T1000 (cell line): ENCODE data around the gene LMCD1.
A peak's percentile ranks its signal among the peaks of the same experiment; 100 is the strongest.
"Not testable (repeated sequence)": the region's sequence is repeated elsewhere in the genome, so short reads cannot be mapped to it uniquely, and the experiment has no call there.

Source experiments
- DNase-seq: peaks from one replicate; lab custom pipeline; 2025; ENCODE audit warnings: mixed read lengths; lab: John Stamatoyannopoulos, UW

The LMCD1 gene

GRCh38 chr3:8560366-8561007 is 58.9 kb downstream of the LMCD1 start:
- DNase-seq = no peak

- no peak for DNase-seq
Observed at GRCh38 chr3:8561370-8561769, 59.7 kb downstream of the LMCD1 start.

DNA sequence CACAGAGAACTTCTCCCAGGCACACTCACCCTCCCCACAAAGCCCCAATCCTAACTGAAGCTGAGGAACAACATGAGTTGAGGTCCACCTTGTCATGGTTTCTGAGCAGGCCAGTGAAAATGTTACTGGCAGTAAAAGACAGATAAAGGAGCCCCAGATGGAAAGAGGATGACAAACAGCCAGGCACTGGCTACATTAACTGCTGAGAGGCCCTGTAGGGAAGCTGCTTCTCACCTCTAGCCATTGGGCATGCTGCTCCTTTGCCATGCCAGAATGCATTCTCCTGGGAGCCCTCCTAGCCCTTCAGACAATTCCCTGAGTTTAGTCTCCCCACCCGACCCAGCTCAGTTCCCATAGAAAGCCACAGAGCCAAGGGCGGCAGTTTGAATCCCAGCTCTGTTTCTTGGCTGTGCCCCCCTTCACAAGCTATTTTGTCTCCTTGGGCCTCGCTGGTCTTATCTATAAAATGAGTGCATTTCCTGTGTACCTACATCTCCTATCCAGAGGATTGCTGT is 60.5 kb downstream of the LMCD1 start:
- no peak for DNase-seq

DNA sequence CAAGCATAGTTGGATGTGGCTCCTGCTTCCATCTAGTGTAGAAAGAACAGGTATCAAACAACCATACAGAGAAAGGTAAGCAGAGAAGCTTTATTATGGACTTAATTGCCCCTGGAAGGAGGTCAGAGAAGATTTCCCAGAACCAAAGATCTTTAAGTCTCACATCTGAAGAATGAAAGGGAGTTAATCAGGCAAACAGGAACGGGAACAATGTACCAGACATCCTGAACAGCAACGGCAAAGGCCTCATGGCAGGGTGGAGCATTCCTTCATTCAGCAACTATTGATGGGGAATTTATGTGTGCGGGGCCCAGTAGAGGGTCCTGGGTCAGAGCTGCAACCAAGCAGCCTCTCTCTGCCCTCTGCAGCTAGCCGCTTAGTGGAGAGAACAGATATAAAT is 61.5 kb downstream of the LMCD1 start:
- no peak for DNase-seq

DNA sequence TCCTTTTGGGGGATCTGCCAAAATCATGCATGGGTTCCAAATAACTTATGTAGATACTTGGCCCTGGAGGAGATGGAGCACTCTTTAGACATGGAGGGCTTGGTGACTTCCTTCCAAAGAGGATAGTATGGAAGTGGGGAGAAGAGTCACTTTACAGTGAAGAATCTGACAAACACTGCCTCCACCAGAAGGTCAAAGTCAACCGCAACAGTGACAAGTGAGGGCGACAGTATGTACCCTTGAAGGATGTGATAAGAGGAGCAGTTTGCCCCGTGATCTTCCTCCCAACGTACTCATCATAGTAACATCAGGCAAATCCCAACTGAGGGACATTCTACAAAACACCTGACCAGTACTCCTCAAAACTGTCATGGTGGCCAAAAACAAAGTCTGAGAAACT is 62.0 kb downstream of the LMCD1 start:
- DNase-seq = no peak

- no peak for DNase-seq
Observed at GRCh38 chr3:8565376-8565775, 63.8 kb downstream of the LMCD1 start.

DNA sequence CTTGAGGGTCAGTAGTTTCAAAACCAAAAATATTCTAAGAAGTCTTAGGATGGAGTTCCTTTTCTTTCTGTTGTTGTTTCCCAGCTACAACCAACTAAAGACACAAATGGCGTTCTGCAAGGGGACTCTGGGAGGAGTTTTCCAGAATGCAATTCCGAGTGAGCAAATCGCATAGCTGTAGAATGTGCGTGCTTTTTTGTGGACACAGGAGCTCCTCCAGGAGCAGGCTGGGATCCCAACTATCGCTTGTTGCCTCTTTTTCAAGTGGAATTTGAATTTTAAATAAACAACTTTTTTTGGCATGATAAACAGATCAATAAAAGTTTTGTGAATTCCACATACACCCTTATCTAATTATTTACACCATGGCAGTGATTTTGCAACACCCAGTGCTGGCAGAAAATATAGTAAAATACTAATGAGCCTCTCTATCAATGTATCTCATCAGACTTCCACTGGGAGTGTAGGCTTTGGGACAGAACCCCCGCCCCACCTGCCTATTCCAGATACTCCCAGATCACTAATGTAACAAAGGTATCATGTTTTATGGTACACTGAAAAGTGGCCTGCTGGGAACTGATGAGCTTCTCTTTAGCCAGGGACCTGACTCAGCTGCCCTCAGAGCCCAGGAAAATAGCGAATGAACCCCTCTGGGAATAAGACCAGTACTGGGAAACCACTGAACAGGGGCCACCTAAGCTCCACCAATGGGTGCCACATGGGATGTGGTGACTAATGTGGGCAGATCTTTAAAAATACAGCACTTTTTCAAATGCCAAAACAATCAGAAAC is 66.4 kb downstream of the LMCD1 start:
- DNase-seq = peak; percentile 8

GRCh38 chr3:8571256-8571655 is 69.6 kb downstream of the LMCD1 start:
- DNase-seq = no peak

DNA sequence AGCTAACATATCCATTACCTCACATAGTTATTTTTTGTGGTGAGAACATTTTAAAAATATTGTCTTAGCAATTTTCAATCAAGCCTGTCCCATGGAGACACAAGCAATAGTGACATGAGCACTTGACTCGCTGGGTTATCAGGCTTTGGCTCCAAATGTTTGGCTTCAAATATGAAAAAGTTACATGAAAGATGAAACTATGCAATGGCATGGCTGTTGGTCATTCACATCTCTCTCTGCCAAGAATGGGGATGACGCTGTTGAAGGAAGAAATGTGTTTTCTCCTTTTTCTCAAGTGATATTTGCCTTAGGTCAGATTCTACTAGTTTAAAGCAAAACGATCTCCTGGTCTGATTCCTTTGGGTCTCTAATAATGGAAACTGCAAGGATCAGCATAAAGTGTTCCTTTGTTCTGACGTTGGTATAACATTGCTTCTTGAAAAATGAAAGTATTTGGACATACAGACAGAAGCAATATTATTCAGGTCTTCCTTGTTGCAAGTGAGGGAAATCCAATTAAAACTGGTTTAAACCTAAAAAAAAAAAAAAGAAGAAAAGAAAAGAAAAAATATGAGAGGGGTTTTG is 71.8 kb downstream of the LMCD1 start:
- DNase-seq = no peak

DNA sequence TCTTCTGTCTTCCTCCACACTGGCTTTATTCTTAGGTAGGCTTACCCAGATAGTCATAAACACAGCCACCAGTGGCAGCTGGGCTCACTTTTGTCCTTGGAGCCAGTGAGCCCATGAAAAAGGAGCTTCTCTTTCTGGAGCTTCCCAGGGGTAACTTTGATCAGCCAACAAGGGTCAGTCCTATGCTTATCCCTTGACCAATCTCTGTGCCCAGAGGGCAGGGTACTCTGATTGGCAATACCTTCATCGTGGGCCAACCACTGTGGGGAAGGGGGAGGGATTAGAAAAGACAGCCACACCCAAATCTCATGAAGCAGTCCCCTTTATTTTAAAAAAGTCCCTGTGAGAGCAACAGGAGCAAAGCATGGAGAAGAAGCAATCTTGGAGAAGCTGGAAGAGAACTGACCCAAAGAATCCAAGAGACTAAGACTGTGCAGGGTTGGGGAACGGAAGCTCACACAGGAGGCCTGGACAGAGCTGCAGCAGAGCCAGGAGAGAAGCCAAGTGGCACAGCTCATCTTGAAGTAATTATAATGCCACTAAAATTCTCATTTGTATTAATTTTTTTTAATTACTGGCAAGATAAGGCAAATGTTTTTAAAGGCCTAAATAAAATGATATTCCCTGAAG is 72.5 kb downstream of the LMCD1 start:
- no peak for DNase-seq

DNA sequence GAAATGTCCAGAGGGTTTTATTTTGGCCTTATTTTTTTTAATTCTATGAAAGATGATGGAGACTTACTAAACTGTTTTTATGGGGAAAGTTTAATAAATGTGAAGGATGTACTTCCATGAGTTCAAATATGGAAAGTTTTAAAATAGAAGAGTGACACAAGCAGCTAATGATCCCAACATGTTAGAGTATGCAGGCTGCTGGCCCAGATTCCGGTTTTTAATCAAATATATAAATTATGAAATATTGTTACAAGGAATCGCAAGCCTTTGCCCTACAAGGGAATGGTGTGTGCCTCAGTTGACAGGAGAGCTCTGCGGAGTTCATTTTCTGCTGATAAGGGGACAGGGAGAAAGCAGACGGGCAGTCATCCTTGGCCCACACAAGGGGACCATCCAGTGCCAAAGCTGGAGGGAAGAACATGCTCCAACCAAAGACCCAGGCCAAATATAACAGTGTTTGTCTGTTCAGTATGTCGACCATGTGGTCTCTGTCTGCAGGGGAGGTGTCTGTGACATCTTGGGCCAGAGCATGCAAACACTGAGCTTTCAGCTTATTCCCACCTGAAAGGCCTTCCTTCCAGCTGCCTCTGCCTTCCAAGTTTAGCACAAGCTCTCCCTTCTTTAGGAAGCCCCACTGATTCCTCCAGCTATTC is 73.2 kb downstream of the LMCD1 start:
- no peak for DNase-seq

DNA sequence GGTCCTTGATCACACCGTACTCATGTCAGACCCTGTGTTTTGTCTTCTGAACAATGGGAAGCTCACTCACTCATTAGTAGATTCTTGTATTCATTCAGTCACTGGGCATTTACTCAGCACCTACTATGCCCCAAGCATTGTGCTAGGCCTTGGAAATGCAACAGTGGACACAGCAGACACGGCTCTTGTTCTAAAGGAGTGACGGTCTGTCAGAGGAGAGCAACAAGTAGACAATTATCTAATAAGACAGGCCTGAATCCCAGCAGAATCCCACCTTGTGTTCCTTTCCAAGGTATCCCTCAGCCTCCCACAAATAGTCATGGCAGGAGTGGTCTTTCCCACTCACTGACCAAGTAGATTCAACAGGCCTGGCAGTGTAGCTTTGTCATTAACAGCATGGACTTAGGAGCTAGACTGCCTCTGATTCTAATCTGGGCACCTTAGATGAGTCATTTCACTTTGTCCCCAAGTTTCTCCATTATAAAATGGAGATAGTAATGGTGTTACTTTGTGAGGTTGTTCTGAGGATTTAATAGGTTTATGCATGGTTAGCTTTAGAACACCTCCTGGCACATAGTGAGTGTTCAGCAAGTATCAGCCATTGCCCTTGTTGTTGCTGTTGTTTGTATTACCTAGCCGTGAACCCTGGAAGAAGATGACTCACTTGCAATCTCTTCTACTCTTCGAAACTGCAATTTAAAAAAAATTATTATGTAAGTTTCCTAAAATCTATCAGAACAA is 73.9 kb downstream of the LMCD1 start:
- no peak for DNase-seq

DNA sequence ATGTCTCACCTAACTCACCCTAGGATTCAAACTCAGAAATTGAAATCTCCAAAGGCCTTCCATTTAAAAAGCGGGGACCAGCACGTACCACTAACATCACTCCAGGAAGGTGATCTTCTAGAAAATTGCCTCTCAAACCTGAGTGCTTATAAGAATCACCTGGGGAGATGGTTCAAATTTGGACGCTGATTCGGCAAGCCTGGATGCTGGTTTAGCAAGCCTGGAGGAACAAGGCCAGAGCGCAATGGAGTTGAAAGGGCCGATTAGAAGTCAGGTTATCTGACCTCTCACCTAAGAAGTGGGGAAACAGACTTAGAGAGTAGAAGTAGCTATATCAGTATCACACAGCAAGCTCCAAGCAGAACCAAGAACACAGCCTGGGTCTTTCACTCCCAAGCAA is 74.8 kb downstream of the LMCD1 start:
- DNase-seq = no peak

- DNase-seq = no peak
Observed at GRCh38 chr3:8576841-8577571, 75.4 kb downstream of the LMCD1 start.

- DNase-seq = no peak
Observed at GRCh38 chr3:8578282-8578681, 76.7 kb downstream of the LMCD1 start.

DNA sequence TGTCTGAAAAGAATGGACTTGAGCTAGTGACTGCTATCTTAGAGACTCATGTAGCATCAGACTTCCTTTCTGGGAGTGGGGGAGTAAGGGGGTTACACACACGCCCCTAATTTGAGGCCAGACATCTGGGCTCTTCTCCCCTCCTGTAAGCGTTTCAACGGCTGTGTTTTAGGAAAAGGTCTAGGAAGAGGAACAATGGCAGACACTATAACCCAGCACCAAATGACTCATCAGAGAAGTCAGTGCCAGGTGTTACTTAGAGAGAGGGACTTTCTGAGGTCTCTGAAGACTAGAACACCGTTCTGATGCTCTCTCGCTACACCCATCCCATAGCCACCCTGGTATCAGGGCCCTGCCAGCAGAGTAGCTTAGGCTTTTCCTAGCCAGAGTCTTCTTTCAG is 77.5 kb downstream of the LMCD1 start:
- no peak for DNase-seq

DNA sequence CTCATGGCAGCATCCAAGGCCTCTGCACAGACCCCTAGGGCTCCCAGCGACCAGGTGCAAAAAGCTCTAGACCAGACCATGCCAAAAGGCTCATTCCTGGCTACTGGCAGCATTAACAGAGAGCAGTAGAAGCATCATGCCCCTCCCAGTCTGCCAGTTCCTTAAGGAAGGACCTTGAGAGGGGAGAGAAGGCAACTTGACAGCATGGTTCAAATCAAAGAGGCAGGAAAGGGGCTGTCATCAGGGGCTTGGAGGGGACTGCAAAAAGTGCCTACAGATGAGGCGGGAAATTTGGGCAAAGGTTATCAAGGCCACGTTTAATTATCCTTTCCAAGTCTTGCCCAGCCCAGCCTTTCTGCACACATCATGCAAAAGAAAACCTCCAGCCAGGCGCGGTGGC is 78.3 kb downstream of the LMCD1 start:
- DNase-seq = no peak

- DNase-seq = not testable (repeated sequence)
Observed at GRCh38 chr3:8580434-8580833, 78.8 kb downstream of the LMCD1 start.

DNA sequence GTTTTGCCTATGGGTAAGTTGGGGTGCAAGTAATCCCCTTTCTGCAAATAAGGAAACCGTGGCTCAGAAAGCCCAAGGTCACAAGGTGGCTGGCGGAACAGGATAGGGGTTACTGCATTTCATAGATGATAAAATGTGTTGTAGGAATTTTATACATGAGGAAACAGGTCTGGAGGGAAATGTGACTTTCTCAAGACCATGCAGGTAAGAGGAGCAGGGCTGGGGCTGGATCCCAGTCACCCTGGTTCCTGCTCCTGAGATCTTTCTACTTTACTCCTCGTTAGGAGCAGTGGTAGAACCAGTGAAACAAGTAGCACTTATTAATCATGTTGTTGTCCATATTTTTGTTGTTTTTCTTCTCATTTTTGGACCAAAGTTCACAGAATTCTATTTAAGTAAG is 79.8 kb downstream of the LMCD1 start:
- DNase-seq = no peak

DNA sequence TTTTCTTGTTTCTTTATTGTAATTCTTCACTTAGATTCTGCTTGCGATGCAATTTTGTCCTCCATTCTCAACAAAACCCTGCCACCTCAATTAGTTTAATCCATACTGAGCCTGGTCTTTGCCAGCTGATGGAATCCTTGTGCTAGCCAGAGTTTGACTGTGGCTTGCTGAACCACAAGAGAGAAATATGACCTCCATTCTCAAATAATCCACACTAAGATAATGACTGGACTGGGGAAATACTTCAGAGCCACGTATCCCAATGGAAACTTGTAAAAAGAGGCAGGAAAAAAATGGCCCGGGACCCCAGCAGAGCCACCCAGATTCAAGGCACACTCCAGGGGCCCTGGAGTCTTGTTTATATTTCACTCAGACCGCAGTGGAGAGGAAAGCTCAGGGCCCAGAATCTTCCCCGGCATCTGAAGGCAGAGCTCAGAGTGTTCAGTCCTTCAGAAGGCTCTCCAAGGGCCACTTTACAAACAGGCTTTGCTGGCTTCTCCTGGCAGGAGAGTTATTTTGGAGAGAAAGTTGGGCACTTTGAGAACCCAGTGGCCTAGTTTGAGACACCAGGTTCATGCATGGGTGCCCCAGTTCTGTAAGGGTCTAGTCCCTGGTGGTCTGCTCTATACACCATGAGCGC is 80.3 kb downstream of the LMCD1 start:
- DNase-seq = no peak
